IMR-90 (cell line): ENCODE results near the gene LRRC55. TPM values are rescaled to one million over a fixed set of nuclear protein-coding genes. Genes with fewer than 3 reads are reported as not detected.

Experiments used
- ATAC-seq: fragments of 200-7000 bp; cut with Tn5 transposase; 2 replicates; pipeline ENCODE4 v1.9.1; 2020; ENCODE audit warnings: low read depth, mild to moderate bottlenecking, moderate library complexity
- Bru-seq: library from RNA; stranded (reverse); fragments of 400-500 nt; gene quantifications from one replicate; lab custom pipeline; 2021; lab: Mats Ljungman, UMichigan
- BruChase-seq, 2 experiments: library from RNA; stranded (reverse); fragments of 400-500 nt; gene quantifications; one replicate each; lab custom pipeline; 2021; lab: Mats Ljungman, UMichigan
- BruUV-seq: library from RNA; stranded (reverse); fragments of 400-500 nt; replicated peaks from 2 replicates; lab custom pipeline; 2021; lab: Mats Ljungman, UMichigan
- CTCF ChIA-PET: fragments of 300-600 bp; formaldehyde crosslinking; extraction: SDS; loops from one replicate; lab custom pipeline; 2021; ENCODE audit warnings: antibody characterized with exemption; lab: Yijun Ruan, JAX
- POLR2A ChIA-PET: fragments of 300-600 bp; sonication (Branson Sonifier 250); formaldehyde crosslinking; loops from one replicate; lab custom pipeline; 2022; ENCODE audit warnings: antibody characterized with exemption; ENCODE audit not compliant: unreplicated experiment; lab: Charles Lee
- DNase-seq: peaks from one replicate; pipeline ENCODE4 v3.0.0; 2013
- H2AFZ ChIP-seq: replicated peaks from 2 replicates; pipeline ENCODE3; 2013; ENCODE audit warnings: low read length, mild to moderate bottlenecking; ENCODE audit not compliant: poor library complexity
- H2AK5ac ChIP-seq: 2 replicates; pipeline ENCODE4 v1.6.1; 2013; ENCODE audit warnings: low read depth, low read length, inconsistent platforms
- H2AK9ac ChIP-seq: replicated peaks from 2 replicates; pipeline ENCODE3; 2013; ENCODE audit warnings: mild to moderate bottlenecking, low read depth, low read length, moderate library complexity; ENCODE audit not compliant: poor library complexity
- H2BK120ac ChIP-seq: 2 replicates; pipeline ENCODE4 v1.6.1; 2013; ENCODE audit warnings: low read depth, low read length, inconsistent platforms
- H2BK15ac ChIP-seq: 3 replicates; pipeline ENCODE4 v1.6.1; 2013; ENCODE audit warnings: low read depth, low read length, inconsistent platforms
- H2BK20ac ChIP-seq: 2 replicates; pipeline ENCODE4 v1.6.1; 2013; ENCODE audit warnings: low read depth, mild to moderate bottlenecking, inconsistent platforms, low read length, moderate library complexity
- H2BK5ac ChIP-seq: 2 replicates; pipeline ENCODE4 v1.6.1; 2013; ENCODE audit warnings: mild to moderate bottlenecking, low read depth, low read length, inconsistent platforms; ENCODE audit not compliant: poor library complexity, severe bottlenecking
- H3K14ac ChIP-seq: replicated peaks from 2 replicates; pipeline ENCODE4 v1.6.1; 2013; ENCODE audit warnings: low read depth, low read length, inconsistent platforms
- H3K18ac ChIP-seq: 2 replicates; pipeline ENCODE4 v1.6.1; 2013; ENCODE audit warnings: low read depth, low read length, control low read depth
- H3K23ac ChIP-seq: 2 replicates; pipeline ENCODE4 v1.6.1; 2013; ENCODE audit warnings: low read depth, low read length, inconsistent platforms
- H3K27ac ChIP-seq: 2 replicates; pipeline ENCODE4 v1.5.1; 2013; ENCODE audit warnings: mild to moderate bottlenecking, control low read depth, low read length; ENCODE audit not compliant: insufficient read depth
- H3K27me3 ChIP-seq: 2 replicates; pipeline ENCODE4 v1.6.1; 2013; ENCODE audit warnings: low read length; ENCODE audit not compliant: control insufficient read depth, insufficient read depth
- H3K36me3 ChIP-seq: 2 replicates; pipeline ENCODE4 v1.6.1; 2013; ENCODE audit warnings: low read length, mixed read lengths; ENCODE audit not compliant: control insufficient read depth, insufficient read depth
- H3K4ac ChIP-seq: 2 replicates; pipeline ENCODE4 v1.6.1; 2013; ENCODE audit warnings: low read depth, low read length, inconsistent platforms
- H3K4me1 ChIP-seq: 2 replicates; pipeline ENCODE4 v1.6.1; 2013; ENCODE audit warnings: low read length, mixed read lengths; ENCODE audit not compliant: control insufficient read depth, insufficient read depth
- H3K4me2 ChIP-seq: 2 replicates; pipeline ENCODE4 v1.6.1; 2013; ENCODE audit warnings: low read depth, mild to moderate bottlenecking, control low read depth, low read length, moderate library complexity
- H3K4me3 ChIP-seq: 2 replicates; pipeline ENCODE4 v1.5.1; 2013; ENCODE audit warnings: low read depth, mild to moderate bottlenecking, control low read depth, low read length, moderate library complexity; ENCODE audit not compliant: insufficient read depth
- H3K56ac ChIP-seq: 2 replicates; pipeline ENCODE4 v1.6.1; 2013; ENCODE audit warnings: low read length, inconsistent platforms; ENCODE audit not compliant: insufficient read depth; ENCODE audit errors: extremely low read depth
- H3K79me1 ChIP-seq, 2 experiments: 2 replicates each; pipeline ENCODE4 v1.6.1; 2013; ENCODE audit warnings: low read length in 2 of 2, inconsistent platforms in 1 of 2, low read depth in 1 of 2
- H3K9ac ChIP-seq: 2 replicates; pipeline ENCODE4 v1.6.1; 2013; ENCODE audit warnings: low read depth, low read length, control low read depth
- H3K9me1 ChIP-seq: 2 replicates; pipeline ENCODE4 v1.6.1; 2013; ENCODE audit warnings: low read length, inconsistent platforms; ENCODE audit not compliant: insufficient read depth
- H3K9me3 ChIP-seq: 2 replicates; pipeline ENCODE4 v1.6.1; 2013; ENCODE audit warnings: low read length; ENCODE audit not compliant: control insufficient read depth, insufficient read depth
- H4K20me1 ChIP-seq: 2 replicates; pipeline ENCODE4 v1.6.1; 2013; ENCODE audit warnings: low read length, inconsistent platforms; ENCODE audit not compliant: insufficient read depth
- H4K5ac ChIP-seq: 2 replicates; pipeline ENCODE4 v1.6.1; 2013; ENCODE audit warnings: mild to moderate bottlenecking, low read depth, low read length, control low read depth
- H4K8ac ChIP-seq, 2 experiments: 2 replicates each; pipeline ENCODE4 v1.6.1; 2013; ENCODE audit warnings: low read depth in 2 of 2, low read length in 2 of 2, control low read depth in 1 of 2, inconsistent platforms in 1 of 2
- H4K91ac ChIP-seq: 2 replicates; pipeline ENCODE4 v1.6.1; 2013; ENCODE audit warnings: low read depth, low read length, inconsistent platforms; ENCODE audit not compliant: insufficient read depth
- BHLHE40 ChIP-seq: fragments of 150-350 bp; IDR thresholded peaks from 2 replicates; pipeline ENCODE4 v1.6.1; 2016; ENCODE audit warnings: mild to moderate bottlenecking, low read depth, low read length
- CEBPB ChIP-seq: IDR thresholded peaks from 2 replicates; pipeline ENCODE4 v1.6.1; 2012; ENCODE audit warnings: low read depth, low read length, improper control_type of control experiment
- CHD1 ChIP-seq: IDR thresholded peaks from 2 replicates; pipeline ENCODE4 v1.6.1; 2012; ENCODE audit warnings: low read depth, low read length, improper control_type of control experiment
- FOS ChIP-seq: fragments of 150-350 bp; IDR thresholded peaks from 2 replicates; pipeline ENCODE4 v1.6.1; 2016; ENCODE audit warnings: low read depth, low read length
- MAFK ChIP-seq: IDR thresholded peaks from 2 replicates; pipeline ENCODE4 v1.6.1; 2012; ENCODE audit warnings: low read depth, low read length, improper control_type of control experiment
- MXI1 ChIP-seq: IDR thresholded peaks from 2 replicates; pipeline ENCODE4 v1.6.1; 2012; ENCODE audit warnings: low read depth, mild to moderate bottlenecking, low read length, moderate library complexity, borderline replicate concordance
- POLR2A ChIP-seq: IDR thresholded peaks from 2 replicates; pipeline ENCODE4 v1.6.1; 2012; ENCODE audit warnings: mild to moderate bottlenecking, low read depth, low read length
- RAD21 ChIP-seq: IDR thresholded peaks from 2 replicates; pipeline ENCODE4 v1.6.1; 2012; ENCODE audit warnings: low read length, improper control_type of control experiment
- RCOR1 ChIP-seq: IDR thresholded peaks from 2 replicates; pipeline ENCODE4 v1.6.1; 2012; ENCODE audit warnings: mild to moderate bottlenecking, low read length, improper control_type of control experiment; ENCODE audit not compliant: insufficient replicate concordance
- RFX5 ChIP-seq: IDR thresholded peaks from 2 replicates; pipeline ENCODE4 v1.8.0; 2012; ENCODE audit warnings: low read depth, mild to moderate bottlenecking, low read length, moderate library complexity
- SMC3 ChIP-seq: fragments of 150-350 bp; IDR thresholded peaks from 2 replicates; pipeline ENCODE4 v1.6.1; 2016; ENCODE audit warnings: low read depth, mild to moderate bottlenecking, antibody characterized with exemption, low read length, moderate library complexity
- USF2 ChIP-seq: fragments of 150-350 bp; IDR thresholded peaks from 2 replicates; pipeline ENCODE4 v1.6.1; 2017; ENCODE audit warnings: mild to moderate bottlenecking, antibody characterized with exemption, low read length, low read depth
- WGBS, 2 experiments: methylation state at CpG; one replicate each; pipeline versions ENCODE4 v1.1.5 to v1.1.7; 2013; ENCODE audit warnings: missing lambda C conversion rate in 2 of 2; ENCODE audit not compliant: insufficient read length in 1 of 2; ENCODE audit errors: extremely low coverage in 2 of 2; 5-methylcytosine and 5-hydroxymethylcytosine counted together
- dilution Hi-C: fragments of 300-500 bp; cut with HindIII; formaldehyde crosslinking; loops from one replicate; pipeline ENCODE4 v1.14.3; 2018; ENCODE audit warnings: low sequenced_read_pairs; ENCODE audit not compliant: unreplicated experiment
- in situ Hi-C: fragments of 300-500 bp; cut with MboI; formaldehyde crosslinking; loops from 3 replicates; pipeline ENCODE4 v1.14.3; 2019; ENCODE audit warnings: low sequenced_read_pairs, inconsistent platforms, mixed read lengths
- intact Hi-C: fragments of 100-400 bp; cut with micrococcal nuclease; formaldehyde crosslinking; loops from 2 replicates; pipeline ENCODE4 v1.10.0; 2022
- long read RNA-seq: library from polyadenylated mRNA; unstranded; transcript quantifications from one replicate; pipeline ENCODE4 v2.0.0, GENCODE V29; 2021; ENCODE audit not compliant: unreplicated experiment
- polyA plus RNA-seq, 3 experiments: library from polyadenylated mRNA; depleted of rRNA; stranded (reverse); fragments of >200 nt; gene quantifications; 2 replicates each; pipeline ENCODE4 v1.2.3, GENCODE V29; 2012; ENCODE audit warnings: low replicate concordance in 1 of 3
- total RNA-seq: library from RNA; depleted of rRNA; stranded (reverse); fragments of >200 nt; gene quantifications from 2 replicates; pipeline ENCODE4 v1.2.3, GENCODE V29; 2012; rRNA removed
- TF ChIP-seq, protein P1 (sequence below): fragments of 150-350 bp; IDR thresholded peaks from 2 replicates; pipeline ENCODE4 v1.6.1; 2016; ENCODE audit warnings: low read depth, mild to moderate bottlenecking, low read length, moderate library complexity, borderline replicate concordance

Gene LRRC55, protein sequence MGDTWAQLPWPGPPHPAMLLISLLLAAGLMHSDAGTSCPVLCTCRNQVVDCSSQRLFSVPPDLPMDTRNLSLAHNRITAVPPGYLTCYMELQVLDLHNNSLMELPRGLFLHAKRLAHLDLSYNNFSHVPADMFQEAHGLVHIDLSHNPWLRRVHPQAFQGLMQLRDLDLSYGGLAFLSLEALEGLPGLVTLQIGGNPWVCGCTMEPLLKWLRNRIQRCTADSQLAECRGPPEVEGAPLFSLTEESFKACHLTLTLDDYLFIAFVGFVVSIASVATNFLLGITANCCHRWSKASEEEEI
- total RNA-seq (not detected in 2 replicates), polyA plus RNA-seq (2012; rRNA removed) (not detected in 2 replicates), Bru-seq, nascent RNA (not detected), BruChase-seq, experiment 1, labeled RNA remaining after a 6-hour chase (not detected), BruChase-seq, experiment 2, labeled RNA remaining after a 2-hour chase (not detected)
- polyA plus RNA-seq (2012; cell fraction: cytosol; rRNA removed) = not detected in 2 replicates
- polyA plus RNA-seq (2012; cell fraction: nucleus; rRNA removed; ENCODE audit: low replicate concordance) = not detected in 2 replicates
- long read RNA-seq = 0 reads

DNA sequence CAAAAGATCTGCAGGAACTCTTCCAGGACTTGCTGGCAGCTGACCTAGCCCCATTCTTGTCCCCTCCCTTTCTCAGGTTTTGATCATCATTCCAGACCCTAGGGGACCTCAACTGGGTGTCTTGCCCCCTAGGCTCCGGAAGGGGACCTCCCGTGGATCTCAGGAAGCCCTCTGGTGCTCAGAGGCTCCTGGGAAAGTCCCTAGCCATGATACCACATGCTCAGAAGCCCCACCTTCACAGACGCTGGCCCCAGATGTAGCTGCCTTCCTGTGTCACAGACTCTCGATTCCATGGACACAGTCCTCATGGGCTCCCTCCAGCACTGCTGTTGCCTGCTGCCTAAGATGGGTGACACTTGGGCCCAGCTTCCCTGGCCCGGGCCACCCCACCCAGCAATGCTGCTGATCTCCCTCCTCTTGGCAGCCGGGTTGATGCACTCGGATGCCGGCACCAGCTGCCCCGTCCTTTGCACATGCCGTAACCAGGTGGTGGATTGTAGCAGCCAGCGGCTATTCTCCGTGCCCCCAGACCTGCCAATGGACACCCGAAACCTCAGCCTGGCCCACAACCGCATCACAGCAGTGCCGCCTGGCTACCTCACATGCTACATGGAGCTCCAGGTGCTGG, at the start of gene LRRC55:
Gene LRRC55, plus strand, starts transcription at position 276 of the 628 bp plus-strand sequence. Its CDS starts 70 bp downstream, at position 346.
- Histone ChIP-seq H3K79me1 (no peaks in the 10 kb centered on the region), H2BK15ac (no peak within 1 kb of the TSS), H3K4ac (no peak within 1 kb of the TSS), H2AK5ac (no peak within 1 kb of the TSS), H2BK20ac (no peak within 1 kb of the TSS), H3K4me2 (no peak within 1 kb of the TSS), H2BK120ac (no peak within 1 kb of the TSS), H3K27ac (no peak within 1 kb of the TSS), H3K4me3 (no peak within 1 kb of the TSS), H4K8ac (no peak within 1 kb of the TSS), H3K9me3 (no peaks in the 10 kb centered on the region), H3K27me3 (peaks cover 36% of the 10 kb centered on the region), H3K4me1 (no peaks in the 10 kb centered on the region), H2AFZ (no peak within 1 kb of the TSS), H4K91ac (no peak within 1 kb of the TSS), H3K14ac (no peak within 1 kb of the TSS), H2BK5ac (no peak within 1 kb of the TSS), H4K20me1 (no peaks in the 10 kb centered on the region), H3K9ac (no peak within 1 kb of the TSS), H4K5ac (no peak within 1 kb of the TSS), H3K36me3 (no peaks in the 10 kb centered on the region), H3K18ac (no peak within 1 kb of the TSS), H2AK9ac (peak within 1 kb of the TSS; percentile 19), H3K23ac (no peak within 1 kb of the TSS), H3K9me1 (no peaks in the 10 kb centered on the region), H3K56ac (no peak within 1 kb of the TSS)
- ATAC-seq = no peak
- dilution Hi-C loops = no loop called here
- POLR2A ChIA-PET = no interaction called here
- BruUV-seq = no TSS peak
- whole genome bisulfite sequencing, 2 experiments = 78% methylated on average over 10 of the region's 15 CpGs; no CpG with 5 or more reads in 1 of the 2 experiments
- intact Hi-C loops = no loop called here
- CTCF ChIA-PET = no interaction called here
- DNase-seq = no peak
- in situ Hi-C loops = no loop called here
- TF ChIP-seq USF2 (no peak), MAFK (no peak), SMC3 (no peak), CHD1 (no peak), RFX5 (no peak), MXI1 (no peak), FOS (no peak), CEBPB (no peak), BHLHE40 (no peak), RCOR1 (no peak), RAD21 (no peak), POLR2A (no peak)
- TF ChIP-seq, protein P1, sequence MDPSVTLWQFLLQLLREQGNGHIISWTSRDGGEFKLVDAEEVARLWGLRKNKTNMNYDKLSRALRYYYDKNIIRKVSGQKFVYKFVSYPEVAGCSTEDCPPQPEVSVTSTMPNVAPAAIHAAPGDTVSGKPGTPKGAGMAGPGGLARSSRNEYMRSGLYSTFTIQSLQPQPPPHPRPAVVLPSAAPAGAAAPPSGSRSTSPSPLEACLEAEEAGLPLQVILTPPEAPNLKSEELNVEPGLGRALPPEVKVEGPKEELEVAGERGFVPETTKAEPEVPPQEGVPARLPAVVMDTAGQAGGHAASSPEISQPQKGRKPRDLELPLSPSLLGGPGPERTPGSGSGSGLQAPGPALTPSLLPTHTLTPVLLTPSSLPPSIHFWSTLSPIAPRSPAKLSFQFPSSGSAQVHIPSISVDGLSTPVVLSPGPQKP = no peak
